Hepatocyte (in vitro differentiated cells): ENCODE data around the gene FAM219B. TPM values are rescaled to one million over a fixed set of nuclear protein-coding genes. Genes with fewer than 3 reads are reported as not detected.
A peak's percentile ranks its signal among the peaks of the same experiment; 100 is the strongest.

Experiments used
- DNase-seq: peaks from one replicate; pipeline ENCODE4 v3.0.0-alpha.2; 2016; ENCODE audit warnings: low spot score
- H2AFZ ChIP-seq: fragments of 200-600 bp; sonication (generic); 2 replicates; pipeline ENCODE4 v1.6.0; 2016; ENCODE audit warnings: antibody characterized with exemption, mild to moderate bottlenecking
- H3K27ac ChIP-seq: fragments of 200-600 bp; sonication (generic); 2 replicates; pipeline ENCODE4 v1.5.1; 2016; ENCODE audit warnings: mild to moderate bottlenecking
- H3K27me3 ChIP-seq: fragments of 200-600 bp; sonication (generic); 2 replicates; pipeline ENCODE4 v1.6.1; 2016
- H3K36me3 ChIP-seq: fragments of 200-600 bp; sonication (generic); replicated peaks from 2 replicates; pipeline ENCODE4 v1.5.1; 2016; ENCODE audit warnings: low read depth; ENCODE audit not compliant: insufficient read depth
- H3K4me1 ChIP-seq: fragments of 200-600 bp; sonication (generic); 2 replicates; pipeline ENCODE4 v1.5.1; 2016; ENCODE audit warnings: mild to moderate bottlenecking, moderate library complexity; ENCODE audit not compliant: insufficient read depth
- H3K4me2 ChIP-seq: fragments of 200-600 bp; sonication (generic); 2 replicates; pipeline ENCODE4 v1.6.0; 2016
- H3K4me3 ChIP-seq: fragments of 200-600 bp; sonication (generic); 2 replicates; pipeline ENCODE4 v1.5.1; 2016; ENCODE audit warnings: mild to moderate bottlenecking
- H3K79me2 ChIP-seq: fragments of 200-600 bp; sonication (generic); 2 replicates; pipeline ENCODE4 v1.6.0; 2017; ENCODE audit warnings: mild to moderate bottlenecking
- H3K9me2 ChIP-seq: fragments of 200-600 bp; sonication (generic); replicated peaks from 2 replicates; pipeline ENCODE4 v1.6.0; 2017; ENCODE audit warnings: mild to moderate bottlenecking; ENCODE audit not compliant: insufficient read depth
- H3K9me3 ChIP-seq: fragments of 200-600 bp; sonication (generic); 2 replicates; pipeline ENCODE4 v1.5.1; 2016; ENCODE audit warnings: low read depth, mild to moderate bottlenecking
- H4K20me1 ChIP-seq: fragments of 200-600 bp; sonication (generic); 2 replicates; pipeline ENCODE4 v1.6.0; 2016; ENCODE audit warnings: mild to moderate bottlenecking; ENCODE audit not compliant: insufficient read depth, poor library complexity, severe bottlenecking
- EZH2 ChIP-seq: fragments of 200-600 bp; sonication (generic); IDR thresholded peaks from 2 replicates; pipeline ENCODE4 v1.6.1; 2016; ENCODE audit warnings: antibody characterized with exemption, mild to moderate bottlenecking, borderline replicate concordance
- EZH2phosphoT487 ChIP-seq: fragments of 200-600 bp; sonication (generic); IDR thresholded peaks from one replicate; pipeline ENCODE4 v1.6.1; 2018; ENCODE audit warnings: antibody characterized with exemption, mild to moderate bottlenecking, low read depth, moderate library complexity; ENCODE audit not compliant: unreplicated experiment, severe bottlenecking
- WGBS: methylation state at CpG from one replicate; pipeline ENCODE4 v1.1.6; 2016; ENCODE audit warnings: low lambda C conversion rate; ENCODE audit errors: missing lambda C conversion rate; 5-methylcytosine and 5-hydroxymethylcytosine counted together
- polyA plus RNA-seq: library from polyadenylated mRNA; unstranded; fragments of >200 nt; fragmentation: Nextera tagmentation; extraction: Ambion mirVana; gene quantifications from 2 replicates; pipeline ENCODE4 v1.2.1, GENCODE V29; 2016
- total RNA-seq: library from RNA; depleted of rRNA; stranded (reverse); fragments of >200 nt; gene quantifications from 2 replicates; pipeline ENCODE4 v1.2.3, GENCODE V29; 2014
- TF ChIP-seq, protein P1 (sequence below): fragments of 200-600 bp; sonication (generic); IDR thresholded peaks from 2 replicates; pipeline ENCODE4 v1.5.1; 2016; ENCODE audit warnings: antibody characterized with exemption, mild to moderate bottlenecking; ENCODE audit not compliant: poor library complexity

Gene FAM219B
- total and polyA plus RNA-seq, 2 experiments from 2014 or later = 35.9 to 36.9 TPM

GRCh38 chr15:74906067-74906449 is 593 bp downstream of the FAM219B start:
- Histone ChIP-seq H3K27me3 (no peaks in the 10 kb centered on the region), H3K4me3 (peak overlapping the region; percentile 51), H3K79me2 (peaks cover 27% of the 10 kb centered on the region), H2AFZ (peak overlapping the region; percentile 64), H3K4me2 (peak overlapping the region; percentile 82), H3K27ac (peak overlapping the region; percentile 90), H3K36me3 (peaks cover 8% of the 10 kb centered on the region), H3K9me3 (no peaks in the 10 kb centered on the region), H3K9me2 (no peaks in the 10 kb centered on the region), H3K4me1 (peaks cover 21% of the 10 kb centered on the region), H4K20me1 (no peaks in the 10 kb centered on the region)
- under 1% methylated on average over 18 of the region's 20 CpGs for WGBS
- TF ChIP-seq EZH2phosphoT487 (no peak), EZH2 (no peak)
- peak; percentile 53 for DNase-seq

DNA sequence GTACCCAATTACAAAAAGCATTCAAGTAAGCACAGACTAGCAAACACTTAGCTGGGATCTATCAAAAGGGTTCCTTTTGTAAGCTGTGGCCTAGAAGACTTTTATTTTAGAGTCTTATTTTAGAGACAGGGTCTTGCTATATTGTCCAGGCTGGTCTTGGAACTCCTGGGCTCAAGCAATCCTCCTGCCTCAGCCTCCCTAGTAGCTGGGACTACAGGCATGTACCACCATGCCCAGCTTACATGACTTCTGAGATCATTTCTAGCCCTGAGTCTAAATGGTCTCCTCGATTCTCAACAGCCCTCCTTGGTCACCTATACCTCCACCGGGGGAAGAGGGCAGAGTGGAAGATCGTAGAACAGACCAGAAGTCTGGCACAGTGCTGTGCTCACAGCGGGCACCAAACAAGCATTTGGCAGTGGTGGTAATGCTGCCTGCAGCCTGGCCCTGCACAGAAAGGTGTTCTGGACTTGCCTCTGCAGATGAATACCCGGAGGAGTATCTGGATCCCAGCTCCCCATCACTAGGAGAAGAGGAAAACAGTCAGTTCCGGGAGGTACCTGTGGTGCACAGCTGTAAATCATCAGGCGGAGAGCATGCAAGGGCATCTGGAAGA is 2.4 kb downstream of the FAM219B start:
- H3K36me3 ChIP-seq = peaks cover 8% of the 10 kb centered on the region
- no peaks in the 10 kb centered on the region for H3K9me2 ChIP-seq
- TF ChIP-seq EZH2 (no peak), EZH2phosphoT487 (no peak)
- TF ChIP-seq, protein P1, sequence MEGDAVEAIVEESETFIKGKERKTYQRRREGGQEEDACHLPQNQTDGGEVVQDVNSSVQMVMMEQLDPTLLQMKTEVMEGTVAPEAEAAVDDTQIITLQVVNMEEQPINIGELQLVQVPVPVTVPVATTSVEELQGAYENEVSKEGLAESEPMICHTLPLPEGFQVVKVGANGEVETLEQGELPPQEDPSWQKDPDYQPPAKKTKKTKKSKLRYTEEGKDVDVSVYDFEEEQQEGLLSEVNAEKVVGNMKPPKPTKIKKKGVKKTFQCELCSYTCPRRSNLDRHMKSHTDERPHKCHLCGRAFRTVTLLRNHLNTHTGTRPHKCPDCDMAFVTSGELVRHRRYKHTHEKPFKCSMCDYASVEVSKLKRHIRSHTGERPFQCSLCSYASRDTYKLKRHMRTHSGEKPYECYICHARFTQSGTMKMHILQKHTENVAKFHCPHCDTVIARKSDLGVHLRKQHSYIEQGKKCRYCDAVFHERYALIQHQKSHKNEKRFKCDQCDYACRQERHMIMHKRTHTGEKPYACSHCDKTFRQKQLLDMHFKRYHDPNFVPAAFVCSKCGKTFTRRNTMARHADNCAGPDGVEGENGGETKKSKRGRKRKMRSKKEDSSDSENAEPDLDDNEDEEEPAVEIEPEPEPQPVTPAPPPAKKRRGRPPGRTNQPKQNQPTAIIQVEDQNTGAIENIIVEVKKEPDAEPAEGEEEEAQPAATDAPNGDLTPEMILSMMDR = no peak
- no peak for DNase-seq
- H3K4me3 ChIP-seq = no peak overlapping the region
- H2AFZ ChIP-seq = no peak overlapping the region
- no peak overlapping the region for H3K27ac ChIP-seq
- peak overlapping the region; percentile 82 for H3K4me2 ChIP-seq
- H3K79me2 ChIP-seq = peaks cover 33% of the 10 kb centered on the region
- H4K20me1 ChIP-seq = no peaks in the 10 kb centered on the region
- no peaks in the 10 kb centered on the region for H3K27me3 ChIP-seq
- H3K4me1 ChIP-seq = peaks cover 21% of the 10 kb centered on the region
- WGBS = 97% methylated on average over 7 of the region's 7 CpGs
- H3K9me3 ChIP-seq = no peaks in the 10 kb centered on the region

- H3K36me3 ChIP-seq = peaks cover 8% of the 10 kb centered on the region
- H3K79me2 ChIP-seq = peaks cover 33% of the 10 kb centered on the region
- H2AFZ ChIP-seq = no peak overlapping the region
- no peak overlapping the region for H3K4me3 ChIP-seq
- H3K9me2 ChIP-seq = no peaks in the 10 kb centered on the region
- no peaks in the 10 kb centered on the region for H3K9me3 ChIP-seq
- peaks cover 21% of the 10 kb centered on the region for H3K4me1 ChIP-seq
- H4K20me1 ChIP-seq = no peaks in the 10 kb centered on the region
- H3K27ac ChIP-seq = no peak overlapping the region
- TF ChIP-seq, protein P1 = no peak
- TF ChIP-seq EZH2phosphoT487 = no peak
- no peak for TF ChIP-seq EZH2
- H3K4me2 ChIP-seq = no peak overlapping the region
- no peak for DNase-seq
- H3K27me3 ChIP-seq = no peaks in the 10 kb centered on the region
- 96% methylated on average over 1 of the region's 1 CpG for WGBS
These were observed 3.0 kb downstream of the FAM219B start for GRCh38 chr15:74903676-74904075.

- Histone ChIP-seq H3K4me1 (peaks cover 18% of the 10 kb centered on the region), H2AFZ (no peak overlapping the region), H3K9me2 (no peaks in the 10 kb centered on the region), H3K27ac (no peak overlapping the region), H3K27me3 (no peaks in the 10 kb centered on the region), H3K4me2 (no peak overlapping the region), H3K36me3 (peaks cover 8% of the 10 kb centered on the region), H3K9me3 (no peaks in the 10 kb centered on the region), H3K4me3 (no peak overlapping the region), H4K20me1 (no peaks in the 10 kb centered on the region), H3K79me2 (peaks cover 33% of the 10 kb centered on the region)
- TF ChIP-seq EZH2phosphoT487 (no peak), EZH2 (no peak)
- TF ChIP-seq, protein P1 = no peak
- 97% methylated on average over 4 of the region's 4 CpGs for WGBS
- no peak for DNase-seq
These were observed 4.2 kb downstream of the FAM219B start for GRCh38 chr15:74902295-74903075.
